Spleen (tissue), 11 donors: ENCODE results near the gene SULT2B1. TPM values are rescaled to one million over a fixed set of nuclear protein-coding genes. Genes with fewer than 3 reads are reported as not detected.

Experiments used
- DNase-seq: peaks from one replicate; pipeline ENCODE4 v3.0.0-alpha.2; 2020
- H3K27ac ChIP-seq, 8 donors: fragments of 200-600 bp; sonication (generic) in 7 of 8; 1 replicate in 4 of 8; 2 replicates in 4 of 8; pipeline versions ENCODE4 v1.5.0 to v1.8.0; 2016 to 2021; ENCODE audit warnings: inconsistent platforms in 4 of 8, mild to moderate bottlenecking in 4 of 8, moderate library complexity in 1 of 8
- H3K27me3 ChIP-seq, 7 donors: fragments of 200-600 bp; sonication (generic) in 6 of 7; replicated peaks in 1 of 7; 1 replicate in 4 of 7; 2 replicates in 3 of 7; pipeline versions ENCODE4 v1.5.0 to v1.8.0; 2016 to 2021; ENCODE audit warnings: inconsistent platforms in 3 of 7, mild to moderate bottlenecking in 1 of 7
- H3K36me3 ChIP-seq, 6 donors: fragments of 200-600 bp; sonication (generic) in 5 of 6; 1 replicate in 4 of 6; 2 replicates in 2 of 6; pipeline versions ENCODE4 v1.5.0 to v1.8.0; 2016 to 2021; ENCODE audit warnings: inconsistent platforms in 2 of 6
- H3K4me1 ChIP-seq, 6 donors: fragments of 200-600 bp; sonication (generic) in 5 of 6; 1 replicate in 3 of 6; 2 replicates in 3 of 6; pipeline versions ENCODE4 v1.5.0 to v1.8.0; 2016 to 2021; ENCODE audit warnings: inconsistent platforms in 3 of 6
- H3K4me3 ChIP-seq, 8 donors: fragments of 200-600 bp; sonication (generic) in 7 of 8; 1 replicate in 4 of 8; 2 replicates in 4 of 8; pipeline versions ENCODE4 v1.5.0 to v1.8.0; 2016 to 2021; ENCODE audit warnings: inconsistent platforms in 4 of 8, mild to moderate bottlenecking in 4 of 8, moderate library complexity in 2 of 8
- H3K9me3 ChIP-seq, 8 donors: fragments of 200-600 bp; sonication (generic) in 7 of 8; 1 replicate in 4 of 8; 2 replicates in 4 of 8; pipeline versions ENCODE4 v1.5.0 to v1.8.0; 2016 to 2021; ENCODE audit warnings: inconsistent platforms in 4 of 8
- CTCF ChIP-seq, 11 experiments: fragments of 200-600 bp in 7 of 11; fragments of 450-650 bp in 4 of 11; sonication (generic) in 4 of 11; IDR thresholded peaks in 8 of 11; conservative IDR thresholded peaks in 3 of 11; 1 replicate in 7 of 11; 2 replicates in 4 of 11; pipeline versions ENCODE4 v1.4.0 to v1.8.0; 2016 to 2021; ENCODE audit warnings: antibody characterized with exemption in 11 of 11, inconsistent platforms in 4 of 11, mild to moderate bottlenecking in 1 of 11
- POLR2A ChIP-seq, 3 donors: fragments of 450-650 bp; IDR thresholded peaks; one replicate each; pipeline ENCODE4 v1.5.1; 2017; ENCODE audit warnings: antibody characterized with exemption in 3 of 3, mild to moderate bottlenecking in 1 of 3
- POLR2AphosphoS5 ChIP-seq, 3 donors: sonication (generic); formaldehyde crosslinking; IDR thresholded peaks; one replicate each; pipeline ENCODE4 v1.5.1; 2017; ENCODE audit warnings: antibody characterized with exemption in 3 of 3
- WGBS, 5 donors: extraction: QIAGEN DNeasy Blood & Tissue Kit in 3 of 5; methylation state at CpG; one replicate each; pipeline versions ENCODE4 v1.1.5 to v1.1.7; 2013 to 2018; 5-methylcytosine and 5-hydroxymethylcytosine counted together
- intact Hi-C: fragments of 100-400 bp; cut with DNase I; formaldehyde crosslinking; loops from one replicate; pipeline ENCODE4 v1.15.0; 2023; ENCODE audit warnings: low total_unique reads
- polyA plus RNA-seq, 3 donors: library from polyadenylated mRNA; stranded (reverse); fragments of 200-250 nt; gene quantifications; one replicate each; pipeline ENCODE4 v1.2.1, GENCODE V29; 2013
- total RNA-seq, 7 donors: library from RNA; depleted of rRNA in 3 of 7; stranded (reverse); fragments of >200 nt in 3 of 7; fragmentation: NEBNext Ultra II Directional in 4 of 7; extraction: Animal tissue kit (Norgen Biotek cat#: 25700) in 4 of 7; gene quantifications; one replicate each; pipeline versions ENCODE4 v1.1.0 to v1.2.1, GENCODE V29; 2016 to 2021
- donor health status: healthy with polysubstance abuse.
- donor health status: DM: no; HTN: no; CAD: no; lungs with moderate emphysema.
- donor health status: DM: no; HTN: no; CAD: no.
- donor health status: Bipolar disorder and iron deficiency.
- donor health status: healthy.
- donor health status: DM: no; HTN: no; CAD: no.
- donor health status: DM: yes; HTN: yes; CAD: no.

The SULT2B1 gene
- total and polyA plus RNA-seq, 10 donors = 0.12 to 0.58 TPM; not detected in 8

DNA sequence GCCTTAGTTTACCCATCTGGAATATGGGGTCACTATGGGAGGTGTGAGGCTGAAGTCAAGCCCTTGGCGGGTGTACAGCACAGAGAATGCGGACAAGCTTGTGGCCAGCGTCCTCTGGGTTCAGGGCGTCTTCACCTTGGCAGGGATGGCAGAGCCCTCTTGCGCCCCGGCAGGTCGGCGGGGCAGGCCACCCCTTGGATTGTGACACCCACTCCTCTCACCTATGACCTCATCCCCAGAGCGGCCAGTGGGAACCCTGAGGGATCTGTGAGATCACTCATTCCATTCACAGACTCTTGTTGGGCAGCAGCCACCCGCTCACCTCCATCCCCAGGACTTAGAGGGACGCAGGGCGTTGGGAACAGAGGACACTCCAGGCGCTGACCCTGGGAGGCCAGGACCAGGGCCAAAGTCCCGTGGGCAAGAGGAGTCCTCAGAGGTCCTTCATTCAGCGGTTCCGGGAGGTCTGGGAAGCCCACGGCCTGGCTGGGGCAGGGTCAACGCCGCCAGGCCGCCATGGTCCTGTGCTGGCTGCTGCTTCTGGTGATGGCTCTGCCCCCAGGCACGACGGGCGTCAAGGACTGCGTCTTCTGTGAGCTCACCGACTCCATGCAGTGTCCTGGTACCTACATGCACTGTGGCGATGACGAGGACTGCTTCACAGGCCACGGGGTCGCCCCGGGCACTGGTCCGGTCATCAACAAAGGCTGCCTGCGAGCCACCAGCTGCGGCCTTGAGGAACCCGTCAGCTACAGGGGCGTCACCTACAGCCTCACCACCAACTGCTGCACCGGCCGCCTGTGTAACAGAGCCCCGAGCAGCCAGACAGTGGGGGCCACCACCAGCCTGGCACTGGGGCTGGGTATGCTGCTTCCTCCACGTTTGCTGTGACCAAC lies 54.7 kb downstream of the SULT2B1 start, which contains the start of gene SPACA4:
SPACA4 (plus strand) TSS at position 280 of the 896 bp plus-strand sequence; CDS start at position 517, 237 bp downstream.
- no peaks in the 10 kb centered on the region for H3K36me3 ChIP-seq
- no peaks in the 10 kb centered on the region for H3K9me3 ChIP-seq
- DNase-seq = peak; percentile 69
- intact Hi-C loops = no loop called here
- no peak within 1 kb of the TSS for H3K4me3 ChIP-seq
- WGBS, 5 donors = 81 to 90% (median 87%) methylated on average over 27 to 39 of the region's 39 CpGs
- no peak within 1 kb of the TSS for H3K27ac ChIP-seq
- TF ChIP-seq CTCF (IDR thresholded peaks at IDR 0.05 in 8 of 11, conservative IDR thresholded peaks at IDR 0.05 in 3 of 11) (no peak), POLR2A (IDR thresholded peaks at IDR 0.05) (no peak)
- H3K4me1 ChIP-seq = peaks cover 0 to 10% (median 4%) of the 10 kb centered on the region in 6 donors
- H3K27me3 ChIP-seq = no peaks in the 10 kb centered on the region

- Histone ChIP-seq H3K36me3 (no peaks in the 10 kb centered on the region), H3K9me3 (no peaks in the 10 kb centered on the region), H3K4me3 (no peak overlapping the region), H3K27me3 (no peaks in the 10 kb centered on the region), H3K4me1 (peaks cover 0 to 10% (median 4%) of the 10 kb centered on the region in 6 donors), H3K27ac (no peak overlapping the region)
- no peak for TF ChIP-seq POLR2AphosphoS5 (IDR thresholded peaks at IDR 0.05)
- no peak for TF ChIP-seq CTCF (IDR thresholded peaks at IDR 0.05 in 8 of 11, conservative IDR thresholded peaks at IDR 0.05 in 3 of 11)
- TF ChIP-seq POLR2A (IDR thresholded peaks at IDR 0.05) = no peak
- no peak for DNase-seq
- intact Hi-C loops = no loop called here
- 89 to 97% (median 90%) methylated on average over 7 of the region's 7 CpGs for WGBS, 5 donors
Observed at GRCh38 chr19:48607359-48607755, 55.4 kb downstream of the SULT2B1 start.

DNA sequence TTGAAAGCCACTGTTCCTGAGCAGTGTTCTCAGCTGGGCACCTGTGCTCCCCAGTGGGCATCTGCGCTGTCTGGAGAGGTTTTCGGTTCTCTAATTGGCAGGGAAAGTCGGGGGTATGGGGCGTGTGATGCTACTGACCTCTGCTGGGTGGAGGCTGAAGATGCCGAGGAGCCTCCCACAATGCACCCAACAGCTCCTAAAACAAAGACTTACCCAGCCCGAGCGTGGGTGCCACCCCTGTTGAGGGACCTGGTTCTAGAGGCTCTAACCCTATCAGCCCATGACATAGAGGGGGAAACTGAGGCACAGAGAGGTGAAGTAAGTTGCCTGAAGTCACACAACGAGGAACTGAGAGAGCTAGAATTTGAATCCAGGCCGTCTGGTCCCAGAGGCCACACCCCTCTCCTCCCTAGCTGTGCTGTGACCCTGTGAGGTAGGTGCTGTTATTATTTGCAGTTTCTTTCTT lies 56.9 kb downstream of the SULT2B1 start:
- DNase-seq = peak; percentile 83

More for the DNA sequence above, 56.9 kb downstream of the SULT2B1 start:
- Histone ChIP-seq H3K9me3 (no peaks in the 10 kb centered on the region), H3K36me3 (no peaks in the 10 kb centered on the region), H3K4me1 (peaks cover 0 to 10% (median 4%) of the 10 kb centered on the region in 6 donors), H3K27me3 (no peaks in the 10 kb centered on the region), H3K27ac (peak overlapping the region in 1 of 8 donors; percentile 33), H3K4me3 (peak overlapping the region in 1 of 8 donors; percentile 21)
- intact Hi-C loops = no loop called here
- no peak for TF ChIP-seq POLR2AphosphoS5 (IDR thresholded peaks at IDR 0.05)
- TF ChIP-seq CTCF (IDR thresholded peaks at IDR 0.05 in 8 of 11, conservative IDR thresholded peaks at IDR 0.05 in 3 of 11) = peak; percentile 16 to 74 (median 55)
- WGBS, 5 donors = 6 to 19% (median 11%) methylated on average over 9 of the region's 9 CpGs
